ENCODE results near the gene FCER2. TPM values are rescaled to one million over a fixed set of nuclear protein-coding genes. Genes with fewer than 3 reads are reported as not detected.

The FCER2 gene
- total RNA-seq, 1 experiment from 2014 or later: not detected

- Histone ChIP-seq H3K36me3 (ENCODE audit: low read depth, low read length) (no peaks in the 10 kb centered on the region), H3K9ac (ENCODE audit: low read length) (no peak overlapping the region), H4K20me1 (ENCODE audit: low read length) (no peaks in the 10 kb centered on the region), H3K4me2 (ENCODE audit: low read length) (no peak overlapping the region), H3F3A (ENCODE audit: low read length, unreplicated experiment) (no peaks in the 10 kb centered on the region), H3K9me3 (ENCODE audit: low read length) (no peaks in the 10 kb centered on the region), H3K27ac (ENCODE audit: low read length) (no peak overlapping the region), H3K79me2 (ENCODE audit: low read length) (no peaks in the 10 kb centered on the region), H3K4me3 (ENCODE audit: low read length) (no peak overlapping the region), H2AFZ (ENCODE audit: low read length) (no peak overlapping the region), H3K9me2 (replicated peaks; ENCODE audit: low read length) (no peaks in the 10 kb centered on the region), H3K4me1 (ENCODE audit: insufficient read depth, low read length) (no peaks in the 10 kb centered on the region), H3K27me3 (ENCODE audit: low read length) (peaks cover 35% of the 10 kb centered on the region)
- CTCF ChIA-PET: no interaction called here
- TF ChIP-seq EZH2 (IDR thresholded peaks at IDR 0.05; ENCODE audit: low read length, unreplicated experiment): no peak
- no peak for TF ChIP-seq CTCF (conservative IDR thresholded peaks at IDR 0.05; ENCODE audit: low read depth, low read length)
- TF ChIP-seq EZH2phosphoT487 (IDR thresholded peaks at IDR 0.05; ENCODE audit: borderline replicate concordance, low read length): no peak
- DNase-seq: no peak
- intact Hi-C loops (cut with micrococcal nuclease): no loop called here
- POLR2A ChIA-PET (ENCODE audit: unreplicated experiment): no interaction called here
- BruUV-seq (replicated peaks): no TSS peak
- ATAC-seq: no peak
Observed at GRCh38 chr19:7744871-7745650, 43.1 kb upstream of the FCER2 start.

GRCh38 chr19:7744199-7744786 is 42.4 kb upstream of the FCER2 start:
- Histone ChIP-seq H3K9me2 (replicated peaks; ENCODE audit: low read length) (no peaks in the 10 kb centered on the region), H3K4me2 (ENCODE audit: low read length) (no peak overlapping the region), H3K27me3 (ENCODE audit: low read length) (peaks cover 38% of the 10 kb centered on the region), H3K27ac (ENCODE audit: low read length) (no peak overlapping the region), H3K4me3 (ENCODE audit: low read length) (no peak overlapping the region), H3F3A (ENCODE audit: low read length, unreplicated experiment) (no peaks in the 10 kb centered on the region), H3K9ac (ENCODE audit: low read length) (no peak overlapping the region), H3K9me3 (ENCODE audit: low read length) (no peaks in the 10 kb centered on the region), H3K4me1 (ENCODE audit: insufficient read depth, low read length) (no peaks in the 10 kb centered on the region), H4K20me1 (ENCODE audit: low read length) (no peaks in the 10 kb centered on the region), H2AFZ (ENCODE audit: low read length) (no peak overlapping the region), H3K36me3 (ENCODE audit: low read depth, low read length) (no peaks in the 10 kb centered on the region), H3K79me2 (ENCODE audit: low read length) (no peaks in the 10 kb centered on the region)
- TF ChIP-seq CTCF (conservative IDR thresholded peaks at IDR 0.05; ENCODE audit: low read depth, low read length) (no peak), EZH2 (IDR thresholded peaks at IDR 0.05; ENCODE audit: low read length, unreplicated experiment) (no peak), EZH2phosphoT487 (IDR thresholded peaks at IDR 0.05; ENCODE audit: borderline replicate concordance, low read length) (no peak)
- intact Hi-C loops (cut with micrococcal nuclease): no loop called here
- BruUV-seq (replicated peaks): no TSS peak
- ATAC-seq (no peak), DNase-seq (no peak)
- ChIA-PET CTCF (no interaction called here), POLR2A (ENCODE audit: unreplicated experiment) (no interaction called here)

- Histone ChIP-seq H3K36me3 (ENCODE audit: low read depth, low read length) (no peaks in the 10 kb centered on the region), H2AFZ (ENCODE audit: low read length) (no peak overlapping the region), H3K9me3 (ENCODE audit: low read length) (no peaks in the 10 kb centered on the region), H3K4me2 (ENCODE audit: low read length) (no peak overlapping the region), H3K27me3 (ENCODE audit: low read length) (peaks cover 43% of the 10 kb centered on the region), H3K9me2 (replicated peaks; ENCODE audit: low read length) (no peaks in the 10 kb centered on the region), H3K9ac (ENCODE audit: low read length) (no peak overlapping the region), H3F3A (ENCODE audit: low read length, unreplicated experiment) (no peaks in the 10 kb centered on the region), H3K4me3 (ENCODE audit: low read length) (no peak overlapping the region), H3K79me2 (ENCODE audit: low read length) (no peaks in the 10 kb centered on the region), H4K20me1 (ENCODE audit: low read length) (no peaks in the 10 kb centered on the region), H3K4me1 (ENCODE audit: insufficient read depth, low read length) (no peaks in the 10 kb centered on the region), H3K27ac (ENCODE audit: low read length) (no peak overlapping the region)
- CTCF ChIA-PET: no interaction called here
- TF ChIP-seq CTCF (conservative IDR thresholded peaks at IDR 0.05; ENCODE audit: low read depth, low read length): no peak
- no peak for TF ChIP-seq EZH2phosphoT487 (IDR thresholded peaks at IDR 0.05; ENCODE audit: borderline replicate concordance, low read length)
- TF ChIP-seq EZH2 (IDR thresholded peaks at IDR 0.05; ENCODE audit: low read length, unreplicated experiment): no peak
- BruUV-seq (replicated peaks): no TSS peak
- no peak for ATAC-seq
- POLR2A ChIA-PET (ENCODE audit: unreplicated experiment): no interaction called here
- no peak for DNase-seq
- intact Hi-C loops (cut with micrococcal nuclease): no loop called here
Observed at GRCh38 chr19:7743425-7743841, 41.5 kb upstream of the FCER2 start.

Data from PC-3 (cell line).